SK-N-SH (cell line): Measurements from ENCODE around the gene ADCY10. TPM values are rescaled to one million over a fixed set of nuclear protein-coding genes. Genes with fewer than 3 reads are reported as not detected.

ENCODE experiments used
- CTCF ChIA-PET: fragments of 300-600, 350-600 bp; formaldehyde crosslinking; extraction: SDS; loops from one replicate; lab custom pipeline; 2021; lab: Yijun Ruan, JAX
- POLR2A ChIA-PET: fragments of 350-600 bp; sonication (Branson Sonifier 250); formaldehyde crosslinking; extraction: SDS; loops from one replicate; lab custom pipeline; 2020; ENCODE audit warnings: antibody characterized with exemption, inconsistent platforms; lab: Yijun Ruan, JAX
- DNase-seq: peaks from one replicate; pipeline ENCODE4 v3.0.0; 2012
- H2AFZ ChIP-seq: fragments of 200-600 bp; sonication (generic); 2 replicates; pipeline ENCODE4 v1.8.1; 2016; ENCODE audit warnings: antibody characterized with exemption, mild to moderate bottlenecking, low read depth
- H3F3A ChIP-seq: fragments of 200-600 bp; sonication (generic); replicated peaks from 2 replicates; pipeline ENCODE3; 2016; ENCODE audit warnings: antibody characterized with exemption, mild to moderate bottlenecking; ENCODE audit not compliant: insufficient read depth
- H3K27ac ChIP-seq, 2 experiments: fragments of 200-500 bp in 1 of 2; fragments of 200-600 bp in 1 of 2; sonication (Bioruptor generic) in 1 of 2; sonication (generic), shearing (Covaris generic) in 1 of 2; 2 replicates each; pipeline versions ENCODE4 v1.5.1 to v1.6.1; 2014 to 2016; ENCODE audit warnings: low read depth in 2 of 2, inconsistent platforms in 1 of 2, low read length in 1 of 2, mild to moderate bottlenecking in 1 of 2, mixed read lengths in 1 of 2
- H3K27me3 ChIP-seq: fragments of 200-600 bp; sonication (generic), shearing (Covaris generic); 2 replicates; pipeline ENCODE4 v1.6.1; 2016; ENCODE audit warnings: mixed run types; ENCODE audit not compliant: insufficient read depth
- H3K36me3 ChIP-seq, 2 experiments: fragments of 200-500 bp in 1 of 2; fragments of 200-600 bp in 1 of 2; sonication (Bioruptor generic) in 1 of 2; sonication (generic) in 1 of 2; replicated peaks in 1 of 2; 2 replicates each; pipeline versions ENCODE3 to v1.5.1; 2014 to 2016; ENCODE audit warnings: low read length in 1 of 2, mild to moderate bottlenecking in 1 of 2; ENCODE audit not compliant: insufficient read depth in 2 of 2, control insufficient read depth in 1 of 2
- H3K4me1 ChIP-seq, 2 experiments: fragments of 200-500 bp in 1 of 2; fragments of 200-600 bp in 1 of 2; sonication (Bioruptor generic) in 1 of 2; sonication (generic), shearing (Covaris generic) in 1 of 2; 2 replicates each; pipeline versions ENCODE4 v1.5.1 to v1.6.1; 2014 to 2016; ENCODE audit warnings: low read depth in 1 of 2, low read length in 1 of 2, mixed run types in 1 of 2; ENCODE audit not compliant: insufficient read depth in 2 of 2, control insufficient read depth in 1 of 2
- H3K4me2 ChIP-seq: fragments of 200-600 bp; sonication (generic), shearing (Covaris generic); 2 replicates; pipeline ENCODE4 v1.6.1; 2017; ENCODE audit warnings: mixed run types
- H3K4me3 ChIP-seq, 2 experiments: fragments of 200-500 bp in 1 of 2; fragments of 200-600 bp in 1 of 2; sonication (Bioruptor generic) in 1 of 2; sonication (generic), shearing (Covaris generic) in 1 of 2; 2 replicates each; pipeline versions ENCODE4 v1.5.1 to v1.8.1; 2014 to 2016; ENCODE audit warnings: low read depth in 2 of 2, inconsistent platforms in 1 of 2, low read length in 1 of 2, mild to moderate bottlenecking in 1 of 2, mixed read lengths in 1 of 2, moderate library complexity in 1 of 2
- H3K79me2 ChIP-seq: fragments of 200-600 bp; sonication (generic); 2 replicates; pipeline ENCODE4 v1.8.1; 2017; ENCODE audit warnings: mild to moderate bottlenecking; ENCODE audit not compliant: insufficient read depth
- H3K9ac ChIP-seq: fragments of 200-600 bp; sonication (generic); 2 replicates; pipeline ENCODE4 v1.6.1; 2017; ENCODE audit warnings: mixed run types
- H3K9me2 ChIP-seq: fragments of 200-600 bp; sonication (generic); 2 replicates; pipeline ENCODE4 v1.6.1; 2017; ENCODE audit warnings: mixed run types
- H3K9me3 ChIP-seq: fragments of 200-600 bp; sonication (generic); 2 replicates; pipeline ENCODE4 v1.6.1; 2017; ENCODE audit warnings: mixed run types, mild to moderate bottlenecking, moderate library complexity
- H4K20me1 ChIP-seq: fragments of 200-600 bp; sonication (generic); 2 replicates; pipeline ENCODE4 v1.6.1; 2017; ENCODE audit warnings: mild to moderate bottlenecking, mixed run types; ENCODE audit not compliant: insufficient read depth
- CHD2 ChIP-seq: fragments of 150-350 bp; IDR thresholded peaks from 2 replicates; pipeline ENCODE4 v1.6.1; 2018; ENCODE audit warnings: low read length; ENCODE audit not compliant: partially characterized antibody
- CTCF ChIP-seq: fragments of 200-600 bp; sonication (generic); IDR thresholded peaks from 2 replicates; pipeline ENCODE4 v1.6.1; 2017; ENCODE audit warnings: antibody characterized with exemption, mild to moderate bottlenecking, moderate library complexity
- ELF1 ChIP-seq: IDR thresholded peaks from 2 replicates; pipeline ENCODE4 v1.4.0; 2012
- EP300 ChIP-seq, 2 experiments: IDR thresholded peaks; 2 replicates each; pipeline versions ENCODE4 v1.4.0 to v1.6.1; 2012; ENCODE audit warnings: borderline replicate concordance in 1 of 2, low read depth in 1 of 2, low read length in 1 of 2
- FOSL2 ChIP-seq: IDR thresholded peaks from 2 replicates; pipeline ENCODE4 v1.4.0; 2012; ENCODE audit warnings: low read depth, mild to moderate bottlenecking, moderate library complexity, borderline replicate concordance
- FOXJ3 ChIP-seq: sonication (generic); formaldehyde crosslinking; IDR thresholded peaks from 2 replicates; pipeline ENCODE4 v1.5.1; 2020; ENCODE audit warnings: mild to moderate bottlenecking, missing genetic modification reagents
- GATA2 ChIP-seq: sonication (generic); formaldehyde crosslinking; IDR thresholded peaks from 2 replicates; pipeline ENCODE4 v1.5.0; 2020; ENCODE audit warnings: mild to moderate bottlenecking, missing genetic modification reagents
- IRF3 ChIP-seq: fragments of 150-350 bp; IDR thresholded peaks from 2 replicates; pipeline ENCODE4 v1.6.1; 2016; ENCODE audit warnings: mild to moderate bottlenecking, low read depth, low read length
- NRF1 ChIP-seq: IDR thresholded peaks from 2 replicates; pipeline ENCODE4 v1.6.1; 2012; ENCODE audit warnings: low read depth, mild to moderate bottlenecking, low read length
- PBX3 ChIP-seq: IDR thresholded peaks from 2 replicates; pipeline ENCODE4; 2012
- RCOR1 ChIP-seq: fragments of 150-350 bp; IDR thresholded peaks from 2 replicates; pipeline ENCODE4 v1.6.1; 2017; ENCODE audit warnings: antibody characterized with exemption, low read length
- REST ChIP-seq: IDR thresholded peaks from 2 replicates; pipeline ENCODE4 v1.6.1; 2012; ENCODE audit warnings: mild to moderate bottlenecking, low read depth, low read length, moderate library complexity
- RFX5 ChIP-seq: IDR thresholded peaks from 2 replicates; pipeline ENCODE4 v1.6.1; 2012; ENCODE audit warnings: mild to moderate bottlenecking, improper control_type of control experiment, low read length
- RXRA ChIP-seq: IDR thresholded peaks from 2 replicates; pipeline ENCODE4 v1.4.0; 2012; ENCODE audit warnings: low read depth, mild to moderate bottlenecking, borderline replicate concordance
- SIN3A ChIP-seq: IDR thresholded peaks from 2 replicates; pipeline ENCODE4 v1.6.1; 2012; ENCODE audit warnings: low read depth, mild to moderate bottlenecking, low read length, moderate library complexity, borderline replicate concordance
- TAF1 ChIP-seq: IDR thresholded peaks from 2 replicates; pipeline ENCODE4 v1.6.1; 2012; ENCODE audit warnings: low read depth, mild to moderate bottlenecking, low read length, moderate library complexity, borderline replicate concordance
- TEAD4 ChIP-seq: IDR thresholded peaks from 2 replicates; pipeline ENCODE4 v1.4.0; 2012; ENCODE audit warnings: mild to moderate bottlenecking, borderline replicate concordance; ENCODE audit not compliant: insufficient read depth
- USF2 ChIP-seq: fragments of 150-350 bp; IDR thresholded peaks from 2 replicates; pipeline ENCODE4 v1.6.1; 2017; ENCODE audit warnings: antibody characterized with exemption, low read length, low read depth, borderline replicate concordance
- YY1 ChIP-seq: IDR thresholded peaks from 2 replicates; pipeline ENCODE4 v1.4.0; 2012; ENCODE audit warnings: low read depth, mild to moderate bottlenecking
- ZBTB33 ChIP-seq: IDR thresholded peaks from 2 replicates; pipeline ENCODE4 v1.4.0; 2012; ENCODE audit warnings: low read depth, borderline replicate concordance
- polyA plus RNA-seq, 3 experiments: library from polyadenylated mRNA; depleted of rRNA; stranded (reverse); fragments of >200 nt; gene quantifications; 2 replicates each; pipeline ENCODE4 v1.2.3, GENCODE V29; 2012

The ADCY10 gene
- polyA plus RNA-seq, 1 of the 3 experiments (the other 2 are of a cell fraction) = 0.10 TPM

- no peak for TF ChIP-seq RCOR1
Observed at GRCh38 chr1:167922611-167923074, 8.7 kb upstream of the ADCY10 start (continued).

GRCh38 chr1:167922023-167922422, 8.1 kb upstream of the ADCY10 start:
- Histone ChIP-seq H3K9me2 (no peaks in the 10 kb centered on the region), H3F3A (peaks cover 7% of the 10 kb centered on the region), H4K20me1 (no peaks in the 10 kb centered on the region), H3K27me3 (no peaks in the 10 kb centered on the region), H3K9me3 (no peaks in the 10 kb centered on the region), H2AFZ (no peak overlapping the region), H3K9ac (no peak overlapping the region), H3K4me2 (no peak overlapping the region), H3K4me1 (peaks cover 0 to 3% of the 10 kb centered on the region in 2 experiments; a peak in 3 of 4 replicates), H3K36me3 (peaks cover 5 to 18% of the 10 kb centered on the region in 2 experiments), H3K4me3 (no peak overlapping the region), H3K79me2 (peaks cover 13% of the 10 kb centered on the region; the same call in 1 of the 2 replicates), H3K27ac (no peak overlapping the region)
- CTCF ChIA-PET = interaction anchor here (0.8 kb wide), 1 partner anchor 162 kb away, joined by 3 read pairs; no protein-coding TSS in a partner anchor
- DNase-seq = no peak
- POLR2A ChIA-PET = no interaction called here
- TF ChIP-seq REST = no peak
- TF ChIP-seq CHD2 = no peak
- no peak for TF ChIP-seq TAF1
- TF ChIP-seq SIN3A = no peak
- TF ChIP-seq TEAD4 = no peak
- no peak for TF ChIP-seq ELF1
- TF ChIP-seq GATA2 (CRISPR knock-in tag) = no peak
- no peak for TF ChIP-seq RXRA
- TF ChIP-seq PBX3 = no peak
- no peak for TF ChIP-seq YY1
- TF ChIP-seq NRF1 = no peak
- no peak for TF ChIP-seq RFX5
- TF ChIP-seq CTCF = no peak
- no peak for TF ChIP-seq IRF3
- TF ChIP-seq USF2 = no peak
- TF ChIP-seq ZBTB33 = no peak
- TF ChIP-seq FOXJ3 (CRISPR knock-in tag) = no peak
- TF ChIP-seq EP300 (IDR thresholded peaks at IDR 0.05; ENCODE audit: borderline replicate concordance in 1 of 2, low read depth in 1 of 2, low read length in 1 of 2) = no peak
- no peak for TF ChIP-seq FOSL2
- TF ChIP-seq, all 33 proteins: peak for 0
